Heart left ventricle (tissue), 13 donors: ENCODE data around the gene SLC9C2.

Source experiments
- POLR2A ChIP-seq, 2 donors: fragments of 450-650 bp; IDR thresholded peaks; one replicate each; pipeline ENCODE4 v1.6.1; 2017; ENCODE audit warnings: antibody characterized with exemption in 2 of 2, mild to moderate bottlenecking in 2 of 2, moderate library complexity in 2 of 2
- TF ChIP-seq, protein P1 (sequence below), 12 donors: fragments of 200-600 bp; sonication (generic) in 4 of 12; IDR thresholded peaks; one replicate each; pipeline versions ENCODE4 v1.5.0 to v1.8.0; 2018 to 2022; ENCODE audit warnings: antibody characterized with exemption in 12 of 12, mild to moderate bottlenecking in 5 of 12
- donor health status: ischemic (EF 13 %, LVEDD 7.1; RV severe dilation, severe dysfunction).
- donor health status: DM: no; HTN: yes; CAD: no.
- donor health status: DM: no; HTN: no; CAD: no.
- donor health status: ischemic (EF 25% LVEDD 6.9; RV normal size, moderate dysfunction).
- donor health status: ischemic (EF 25% LVEDD 5.7; RV mildly dilated, moderate dysfunction).
- donor health status: ischemic (EF 35%, LVEDD 5.7; RV mildly dilated, moderate dysfunction).
- donor health status: nonischemic (EF 11% LVEDD 7.7; RV severe dilation, severe dysfunction).
- donor health status: DM: yes; HTN: yes; CAD: no.
- donor health status: PGD.
- donor health status: ischemic (EF 29% LVEDD 5.4; RV normal size, mild dysfunction).
- donor health status: nonischemic (EF 23%, LVEDD 6.1; RV moderate dilation, normal function).

DNA sequence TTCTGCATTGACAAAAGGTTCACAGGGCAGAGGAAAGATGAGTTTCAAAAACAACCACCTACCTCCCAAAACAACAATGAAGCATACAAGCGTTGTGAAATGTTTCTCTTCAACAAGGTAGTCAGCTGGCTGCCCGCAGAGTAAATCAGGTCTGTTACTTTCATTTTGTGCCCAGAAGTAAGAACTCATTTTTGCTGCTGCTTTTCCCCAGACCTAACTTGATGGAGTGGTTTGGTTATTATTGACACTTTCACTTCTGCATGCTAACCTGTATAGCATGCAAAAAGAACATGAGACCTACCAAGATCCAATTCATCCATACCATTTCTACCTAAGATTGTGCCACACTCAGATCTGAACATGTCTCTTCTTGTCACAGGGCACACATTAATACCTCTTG, 1.3 kb downstream of the SLC9C2 start:
- no peak for TF ChIP-seq POLR2A (IDR thresholded peaks at IDR 0.05)
- TF ChIP-seq, protein P1, sequence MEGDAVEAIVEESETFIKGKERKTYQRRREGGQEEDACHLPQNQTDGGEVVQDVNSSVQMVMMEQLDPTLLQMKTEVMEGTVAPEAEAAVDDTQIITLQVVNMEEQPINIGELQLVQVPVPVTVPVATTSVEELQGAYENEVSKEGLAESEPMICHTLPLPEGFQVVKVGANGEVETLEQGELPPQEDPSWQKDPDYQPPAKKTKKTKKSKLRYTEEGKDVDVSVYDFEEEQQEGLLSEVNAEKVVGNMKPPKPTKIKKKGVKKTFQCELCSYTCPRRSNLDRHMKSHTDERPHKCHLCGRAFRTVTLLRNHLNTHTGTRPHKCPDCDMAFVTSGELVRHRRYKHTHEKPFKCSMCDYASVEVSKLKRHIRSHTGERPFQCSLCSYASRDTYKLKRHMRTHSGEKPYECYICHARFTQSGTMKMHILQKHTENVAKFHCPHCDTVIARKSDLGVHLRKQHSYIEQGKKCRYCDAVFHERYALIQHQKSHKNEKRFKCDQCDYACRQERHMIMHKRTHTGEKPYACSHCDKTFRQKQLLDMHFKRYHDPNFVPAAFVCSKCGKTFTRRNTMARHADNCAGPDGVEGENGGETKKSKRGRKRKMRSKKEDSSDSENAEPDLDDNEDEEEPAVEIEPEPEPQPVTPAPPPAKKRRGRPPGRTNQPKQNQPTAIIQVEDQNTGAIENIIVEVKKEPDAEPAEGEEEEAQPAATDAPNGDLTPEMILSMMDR (IDR thresholded peaks at IDR 0.05): no peak
